Superior temporal gyrus (tissue), 1 donor: ENCODE measurements around the gene TIMM22.
"Not testable (repeated sequence)": the region's sequence is repeated elsewhere in the genome, so short reads cannot be mapped to it uniquely, and the experiment has no call there.

Source experiments
- DNase-seq: peaks from one replicate; pipeline ENCODE4 v3.0.0-alpha.2; 2016; ENCODE audit errors: extremely low spot score

The TIMM22 gene

GRCh38 chr17:1039123-1039507 is 42.2 kb downstream of the TIMM22 start:
- no peak for DNase-seq

GRCh38 chr17:1039511-1040215 is 42.7 kb downstream of the TIMM22 start:
- no peak for DNase-seq

- no peak for DNase-seq
Measured at GRCh38 chr17:1040216-1040600, 43.3 kb downstream of the TIMM22 start.

- no peak for DNase-seq
Measured at GRCh38 chr17:1041746-1042145, 44.8 kb downstream of the TIMM22 start.

- no peak for DNase-seq
Measured at GRCh38 chr17:1042486-1042885, 45.6 kb downstream of the TIMM22 start.

GRCh38 chr17:1043601-1044251 is 46.8 kb downstream of the TIMM22 start:
- DNase-seq: no peak

- not testable (repeated sequence) for DNase-seq
Measured at GRCh38 chr17:1044387-1045009, 47.6 kb downstream of the TIMM22 start.

GRCh38 chr17:1045456-1045855 is 48.5 kb downstream of the TIMM22 start:
- DNase-seq: no peak

- DNase-seq: no peak
Measured at GRCh38 chr17:1047177-1047878, 50.4 kb downstream of the TIMM22 start.

GRCh38 chr17:1047879-1048470 is 51.0 kb downstream of the TIMM22 start:
- DNase-seq: no peak

- DNase-seq: not testable (repeated sequence)
Measured at GRCh38 chr17:1048516-1049115, 51.7 kb downstream of the TIMM22 start.

- DNase-seq: no peak
Measured at GRCh38 chr17:1049446-1050225, 52.7 kb downstream of the TIMM22 start.

GRCh38 chr17:1050246-1050995 is 53.5 kb downstream of the TIMM22 start:
- DNase-seq: no peak

- DNase-seq: no peak
Measured at GRCh38 chr17:1050996-1051925, 54.3 kb downstream of the TIMM22 start.
